ENCODE data around the gene HS1BP3.
A peak's percentile ranks its signal among the peaks of the same experiment; 100 is the strongest.

Gene HS1BP3

GRCh38 chr2:20672201-20672951 is 21.5 kb upstream of the HS1BP3 start:
- Histone ChIP-seq H3K4me3 (ENCODE audit: low read depth, low read length) (no peak overlapping the region), H3K4me2 (ENCODE audit: low read length) (no peak overlapping the region), H3K4me1 (peaks cover 3% of the 10 kb centered on the region), H3K9ac (no peak overlapping the region), H3K27me3 (ENCODE audit: control insufficient read depth, insufficient read depth, low read length) (peaks cover 10% of the 10 kb centered on the region), H2AFZ (no peak overlapping the region), H3K27ac (no peak overlapping the region), H3K79me2 (no peaks in the 10 kb centered on the region), H3K36me3 (ENCODE audit: control insufficient read depth, insufficient read depth, low read length) (no peaks in the 10 kb centered on the region), H3K9me3 (ENCODE audit: control insufficient read depth, low read length) (no peaks in the 10 kb centered on the region)
- TF ChIP-seq, protein P1, sequence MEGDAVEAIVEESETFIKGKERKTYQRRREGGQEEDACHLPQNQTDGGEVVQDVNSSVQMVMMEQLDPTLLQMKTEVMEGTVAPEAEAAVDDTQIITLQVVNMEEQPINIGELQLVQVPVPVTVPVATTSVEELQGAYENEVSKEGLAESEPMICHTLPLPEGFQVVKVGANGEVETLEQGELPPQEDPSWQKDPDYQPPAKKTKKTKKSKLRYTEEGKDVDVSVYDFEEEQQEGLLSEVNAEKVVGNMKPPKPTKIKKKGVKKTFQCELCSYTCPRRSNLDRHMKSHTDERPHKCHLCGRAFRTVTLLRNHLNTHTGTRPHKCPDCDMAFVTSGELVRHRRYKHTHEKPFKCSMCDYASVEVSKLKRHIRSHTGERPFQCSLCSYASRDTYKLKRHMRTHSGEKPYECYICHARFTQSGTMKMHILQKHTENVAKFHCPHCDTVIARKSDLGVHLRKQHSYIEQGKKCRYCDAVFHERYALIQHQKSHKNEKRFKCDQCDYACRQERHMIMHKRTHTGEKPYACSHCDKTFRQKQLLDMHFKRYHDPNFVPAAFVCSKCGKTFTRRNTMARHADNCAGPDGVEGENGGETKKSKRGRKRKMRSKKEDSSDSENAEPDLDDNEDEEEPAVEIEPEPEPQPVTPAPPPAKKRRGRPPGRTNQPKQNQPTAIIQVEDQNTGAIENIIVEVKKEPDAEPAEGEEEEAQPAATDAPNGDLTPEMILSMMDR (IDR thresholded peaks at IDR 0.05), result no peak

- peaks cover 3% of the 10 kb centered on the region for H3K4me1 ChIP-seq
These were observed 20.8 kb upstream of the HS1BP3 start for GRCh38 chr2:20671736-20672080.

DNA sequence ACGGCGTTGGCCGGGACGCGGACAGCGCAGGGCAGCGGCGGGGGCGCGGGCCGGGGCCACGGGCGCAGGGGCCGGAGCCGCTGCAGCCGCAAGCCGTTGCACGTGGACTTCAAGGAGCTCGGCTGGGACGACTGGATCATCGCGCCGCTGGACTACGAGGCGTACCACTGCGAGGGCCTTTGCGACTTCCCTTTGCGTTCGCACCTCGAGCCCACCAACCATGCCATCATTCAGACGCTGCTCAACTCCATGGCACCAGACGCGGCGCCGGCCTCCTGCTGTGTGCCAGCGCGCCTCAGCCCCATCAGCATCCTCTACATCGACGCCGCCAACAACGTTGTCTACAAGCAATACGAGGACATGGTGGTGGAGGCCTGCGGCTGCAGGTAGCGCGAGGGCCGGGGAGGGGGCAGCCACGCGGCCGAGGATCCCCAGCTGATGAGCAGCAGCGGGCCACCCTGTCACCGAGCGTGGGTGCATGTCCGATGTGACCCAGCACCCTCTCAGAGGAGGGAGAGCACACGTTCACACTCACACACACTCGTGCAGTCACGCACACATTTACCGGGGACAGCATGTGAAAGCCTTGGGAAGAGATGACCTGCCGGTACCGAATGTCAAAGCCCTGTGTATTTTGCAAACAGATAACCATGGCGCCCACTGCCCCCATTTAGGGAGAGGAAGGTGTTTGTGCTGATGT is 20.3 kb upstream of the HS1BP3 start:
- H3K27me3 ChIP-seq (ENCODE audit: control insufficient read depth, insufficient read depth, low read length), result peaks cover 10% of the 10 kb centered on the region

More at GRCh38 chr2:20671736-20672080, 20.8 kb upstream of the HS1BP3 start:
- H3K27me3 ChIP-seq (ENCODE audit: control insufficient read depth, insufficient read depth, low read length), result peaks cover 10% of the 10 kb centered on the region
- H3K4me3 ChIP-seq (ENCODE audit: low read depth, low read length), result no peak overlapping the region
- TF ChIP-seq, protein P1 (IDR thresholded peaks at IDR 0.05), result no peak
- H3K79me2 ChIP-seq, result no peaks in the 10 kb centered on the region
- H3K4me2 ChIP-seq (ENCODE audit: low read length), result no peak overlapping the region
- H3K9me3 ChIP-seq (ENCODE audit: control insufficient read depth, low read length), result no peaks in the 10 kb centered on the region
- H3K27ac ChIP-seq, result no peak overlapping the region
- H2AFZ ChIP-seq, result no peak overlapping the region
- H3K36me3 ChIP-seq (ENCODE audit: control insufficient read depth, insufficient read depth, low read length), result no peaks in the 10 kb centered on the region
- H3K9ac ChIP-seq, result no peak overlapping the region

DNA sequence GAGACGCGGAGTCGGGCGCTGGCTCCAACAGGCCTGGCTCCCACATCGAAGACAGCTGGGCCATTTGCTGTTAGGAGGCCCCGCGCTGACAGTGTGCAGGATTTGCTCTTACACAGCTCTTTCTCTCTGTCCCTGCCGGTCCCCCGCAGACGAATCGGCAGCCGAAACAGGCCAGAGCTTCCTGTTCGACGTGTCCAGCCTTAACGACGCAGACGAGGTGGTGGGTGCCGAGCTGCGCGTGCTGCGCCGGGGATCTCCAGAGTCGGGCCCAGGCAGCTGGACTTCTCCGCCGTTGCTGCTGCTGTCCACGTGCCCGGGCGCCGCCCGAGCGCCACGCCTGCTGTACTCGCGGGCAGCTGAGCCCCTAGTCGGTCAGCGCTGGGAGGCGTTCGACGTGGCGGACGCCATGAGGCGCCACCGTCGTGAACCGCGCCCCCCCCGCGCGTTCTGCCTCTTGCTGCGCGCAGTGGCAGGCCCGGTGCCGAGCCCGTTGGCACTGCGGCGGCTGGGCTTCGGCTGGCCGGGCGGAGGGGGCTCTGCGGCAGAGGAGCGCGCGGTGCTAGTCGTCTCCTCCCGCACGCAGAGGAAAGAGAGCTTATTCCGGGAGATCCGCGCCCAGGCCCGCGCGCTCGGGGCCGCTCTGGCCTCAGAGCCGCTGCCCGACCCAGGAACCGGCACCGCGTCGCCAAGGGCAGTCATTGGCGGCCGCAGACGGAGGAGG is 19.6 kb upstream of the HS1BP3 start:
- H3K36me3 ChIP-seq (ENCODE audit: control insufficient read depth, insufficient read depth, low read length), result no peaks in the 10 kb centered on the region
- H3K4me3 ChIP-seq (ENCODE audit: low read depth, low read length), result no peak overlapping the region
- no peaks in the 10 kb centered on the region for H3K79me2 ChIP-seq
- H3K9ac ChIP-seq, result no peak overlapping the region
- H3K9me3 ChIP-seq (ENCODE audit: control insufficient read depth, low read length), result no peaks in the 10 kb centered on the region
- no peak overlapping the region for H3K4me2 ChIP-seq (ENCODE audit: low read length)
- TF ChIP-seq, protein P1 (IDR thresholded peaks at IDR 0.05), result no peak
- H3K27ac ChIP-seq, result no peak overlapping the region
- H3K27me3 ChIP-seq (ENCODE audit: control insufficient read depth, insufficient read depth, low read length), result peaks cover 10% of the 10 kb centered on the region
- peak overlapping the region; percentile 7 for H2AFZ ChIP-seq
- peaks cover 3% of the 10 kb centered on the region for H3K4me1 ChIP-seq

More for the DNA sequence above, 20.3 kb upstream of the HS1BP3 start:
- no peak overlapping the region for H3K27ac ChIP-seq
- TF ChIP-seq, protein P1 (IDR thresholded peaks at IDR 0.05), result no peak
- no peak overlapping the region for H2AFZ ChIP-seq
- H3K79me2 ChIP-seq, result no peaks in the 10 kb centered on the region
- H3K4me3 ChIP-seq (ENCODE audit: low read depth, low read length), result no peak overlapping the region
- H3K9me3 ChIP-seq (ENCODE audit: control insufficient read depth, low read length), result no peaks in the 10 kb centered on the region
- peaks cover 3% of the 10 kb centered on the region for H3K4me1 ChIP-seq
- H3K9ac ChIP-seq, result no peak overlapping the region
- H3K36me3 ChIP-seq (ENCODE audit: control insufficient read depth, insufficient read depth, low read length), result no peaks in the 10 kb centered on the region
- no peak overlapping the region for H3K4me2 ChIP-seq (ENCODE audit: low read length)
